ENCODE results near the gene RBM42. TPM values are rescaled to one million over a fixed set of nuclear protein-coding genes. Genes with fewer than 3 reads are reported as not detected.

RBM42 gene
- total and polyA plus RNA-seq, 2 of the 13 experiments (the other 11 are each of a cell fraction or from before 2014, with no cell fraction given) = 27.2 to 55.3 TPM

DNA sequence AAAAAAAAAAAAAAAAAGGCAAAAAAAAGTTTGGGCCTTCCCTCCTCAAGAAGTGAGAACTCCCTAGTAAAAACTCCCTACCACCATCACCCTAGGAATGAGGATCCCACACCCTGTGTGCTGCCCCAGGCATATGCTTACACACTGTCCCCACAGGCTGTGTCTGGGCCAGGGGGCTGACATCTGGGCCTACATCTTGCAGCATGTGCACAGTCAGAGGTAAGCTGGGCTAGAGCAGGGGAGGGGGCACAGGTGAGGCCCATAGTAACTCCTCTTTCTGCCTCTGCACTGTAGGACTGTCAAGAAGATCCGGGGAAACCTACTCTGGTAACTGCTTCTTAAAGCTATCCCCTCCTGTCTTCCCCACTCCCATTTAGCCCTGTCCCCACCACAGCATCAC, 15.3 kb upstream of the RBM42 start:
- FAIRE-seq (no peak), DNase-seq (ENCODE audit: low spot score) (no peak), ATAC-seq (no peak)
- peaks cover 24% of the 10 kb centered on the region for H3K4me1 ChIP-seq (ENCODE audit: insufficient read depth, low read length)
- in situ Hi-C loops (cut with HindIII; ENCODE audit: extremely low pct_ligation_motif_present, low pct_unique_long_range_greater_than_20kb) (no loop called here), intact Hi-C loops (cut with micrococcal nuclease; ENCODE audit: unreplicated experiment) (loop anchor here (10.0 kb wide), 1 partner anchor 59 kb away; no protein-coding TSS in a partner anchor)
- H3K4me2 ChIP-seq (ENCODE audit: low read depth, low read length) = peak overlapping the region; percentile 100
- H3K27me3 ChIP-seq (ENCODE audit: control insufficient read depth in 1 of 2, insufficient read depth in 2 of 2, low read length in 2 of 2) = no peaks in the 10 kb centered on the region; a peak in 1 of 5 replicates
- POLR2A ChIA-PET = interaction anchor here (1.4 kb wide), 1 partner anchor 15 kb away, joined by 4 read pairs; the partner anchor contains the start of gene RBM42
- no peak overlapping the region for H3K9ac ChIP-seq (ENCODE audit: insufficient read depth, low read depth, low read length)
- no peak overlapping the region for H3K4me3 ChIP-seq (replicated peaks in 1 of 3; ENCODE audit: insufficient read depth in 1 of 3, low read depth in 2 of 3, low read length in 3 of 3)
- 100% methylated on average over 1 of the region's 1 CpG for WGBS (ENCODE audit: low lambda C conversion rate)
- CTCF ChIA-PET (ENCODE audit: low intra/inter-chr PET ratio, low total read pairs) = no interaction called here
- H3K9me3 ChIP-seq (ENCODE audit: low read length) = no peaks in the 10 kb centered on the region
- H3K27ac ChIP-seq (ENCODE audit: extremely low read length, insufficient read depth, low read length) = no peak overlapping the region
- no peak overlapping the region for H2AFZ ChIP-seq (ENCODE audit: low read length)
- no peaks in the 10 kb centered on the region for H3K79me2 ChIP-seq (ENCODE audit: insufficient read depth, low read length)
- peaks cover 3 to 17% of the 10 kb centered on the region in 2 experiments; a peak in 3 of 5 replicates for H3K36me3 ChIP-seq (replicated peaks in 1 of 2; ENCODE audit: control insufficient read depth in 1 of 2, insufficient read depth in 2 of 2, low read length in 2 of 2)
- H4K20me1 ChIP-seq (ENCODE audit: insufficient read depth, low read length) = no peaks in the 10 kb centered on the region
- TF ChIP-seq KDM2A (CRISPR knock-in tag; IDR thresholded peaks at IDR 0.05; ENCODE audit: borderline replicate concordance, low read depth) = no peak
- TSS peak; percentile 59 for BruUV-seq (replicated peaks)

DNA sequence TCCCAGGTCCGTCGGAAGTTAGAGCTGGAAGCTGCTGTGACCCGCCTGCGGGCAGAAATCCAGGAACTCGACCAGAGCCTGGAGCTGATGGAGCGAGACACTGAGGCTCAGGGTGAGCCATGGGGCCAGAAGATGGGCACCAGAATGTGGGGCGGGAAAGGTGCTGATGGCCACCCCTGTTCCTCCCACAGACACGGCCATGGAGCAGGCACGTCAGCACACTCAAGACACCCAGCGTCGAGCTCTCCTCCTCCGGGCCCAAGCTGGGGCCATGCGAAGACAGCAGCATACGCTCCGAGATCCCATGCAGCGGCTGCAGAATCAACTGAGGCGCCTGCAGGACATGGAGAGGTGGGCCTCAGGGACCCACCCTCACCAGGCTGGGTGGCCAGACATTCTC, 13.8 kb upstream of the RBM42 start:
- H3K9me3 ChIP-seq (ENCODE audit: low read length) = no peaks in the 10 kb centered on the region
- no peak overlapping the region for H3K27ac ChIP-seq (ENCODE audit: extremely low read length, insufficient read depth, low read length)
- DNase-seq (ENCODE audit: low spot score) (no peak), ATAC-seq (no peak), FAIRE-seq (no peak)
- H3K9ac ChIP-seq (ENCODE audit: insufficient read depth, low read depth, low read length) = no peak overlapping the region
- H3K79me2 ChIP-seq (ENCODE audit: insufficient read depth, low read length) = no peaks in the 10 kb centered on the region
- ChIA-PET POLR2A (no interaction called here), CTCF (ENCODE audit: low intra/inter-chr PET ratio, low total read pairs) (no interaction called here)
- no peaks in the 10 kb centered on the region; a peak in 1 of 5 replicates for H3K27me3 ChIP-seq (ENCODE audit: control insufficient read depth in 1 of 2, insufficient read depth in 2 of 2, low read length in 2 of 2)
- H3K4me3 ChIP-seq (replicated peaks in 1 of 3; ENCODE audit: insufficient read depth in 1 of 3, low read depth in 2 of 3, low read length in 3 of 3) = no peak overlapping the region
- no peaks in the 10 kb centered on the region for H4K20me1 ChIP-seq (ENCODE audit: insufficient read depth, low read length)
- BruUV-seq (replicated peaks) = no TSS peak
- H3K4me1 ChIP-seq (ENCODE audit: insufficient read depth, low read length) = peaks cover 24% of the 10 kb centered on the region
- no peak overlapping the region for H3K4me2 ChIP-seq (ENCODE audit: low read depth, low read length)
- peaks cover 3 to 17% of the 10 kb centered on the region in 2 experiments; a peak in 3 of 5 replicates for H3K36me3 ChIP-seq (replicated peaks in 1 of 2; ENCODE audit: control insufficient read depth in 1 of 2, insufficient read depth in 2 of 2, low read length in 2 of 2)
- intact Hi-C loops (cut with micrococcal nuclease; ENCODE audit: unreplicated experiment) = loop anchor here (10.0 kb wide), 1 partner anchor 60 kb away; no protein-coding TSS in a partner anchor
- H2AFZ ChIP-seq (ENCODE audit: low read length) = no peak overlapping the region
- TF ChIP-seq ZFP1 (CRISPR knock-in tag; IDR thresholded peaks at IDR 0.05) (no peak), CCAR2 (optimal IDR thresholded peaks at IDR 0.05; ENCODE audit: low read depth, low read length) (no peak), ZFP37 (CRISPR knock-in tag; IDR thresholded peaks at IDR 0.05; ENCODE audit: borderline replicate concordance) (no peak), SIX1 (CRISPR knock-in tag; IDR thresholded peaks at IDR 0.05; ENCODE audit: borderline replicate concordance) (no peak), TOE1 (CRISPR knock-in tag; IDR thresholded peaks at IDR 0.05) (no peak), ZNF629 (CRISPR knock-in tag; conservative IDR thresholded peaks at IDR 0.05) (no peak), ZFX (CRISPR knock-in tag; IDR thresholded peaks at IDR 0.05; ENCODE audit: low read depth) (no peak), GLI4 (CRISPR knock-in tag; IDR thresholded peaks at IDR 0.05; ENCODE audit: borderline replicate concordance) (no peak), MTA1 (CRISPR knock-in tag; IDR thresholded peaks at IDR 0.05; ENCODE audit: borderline replicate concordance) (no peak)
- TF ChIP-seq, protein P1, sequence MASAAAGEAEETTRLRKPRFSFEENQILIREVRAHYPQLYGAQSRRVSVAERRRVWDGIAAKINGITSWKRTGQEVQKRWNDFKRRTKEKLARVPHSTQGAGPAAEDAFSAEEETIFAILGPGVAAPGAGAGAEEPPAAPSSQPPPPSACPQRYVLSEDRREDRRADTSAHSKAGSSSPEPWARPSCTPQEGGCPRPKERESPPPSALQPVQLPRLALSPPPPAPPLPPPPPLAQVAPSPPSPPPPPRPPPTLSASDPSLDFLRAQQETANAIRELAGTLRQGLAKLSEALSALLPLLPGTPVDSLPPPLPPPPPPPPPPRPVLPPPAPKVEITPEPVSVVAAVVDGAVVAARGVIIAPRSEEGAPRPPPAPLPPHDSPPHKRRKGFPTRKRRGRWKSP (CRISPR knock-in tag; IDR thresholded peaks at IDR 0.05) = no peak
- TF ChIP-seq, protein P2, sequence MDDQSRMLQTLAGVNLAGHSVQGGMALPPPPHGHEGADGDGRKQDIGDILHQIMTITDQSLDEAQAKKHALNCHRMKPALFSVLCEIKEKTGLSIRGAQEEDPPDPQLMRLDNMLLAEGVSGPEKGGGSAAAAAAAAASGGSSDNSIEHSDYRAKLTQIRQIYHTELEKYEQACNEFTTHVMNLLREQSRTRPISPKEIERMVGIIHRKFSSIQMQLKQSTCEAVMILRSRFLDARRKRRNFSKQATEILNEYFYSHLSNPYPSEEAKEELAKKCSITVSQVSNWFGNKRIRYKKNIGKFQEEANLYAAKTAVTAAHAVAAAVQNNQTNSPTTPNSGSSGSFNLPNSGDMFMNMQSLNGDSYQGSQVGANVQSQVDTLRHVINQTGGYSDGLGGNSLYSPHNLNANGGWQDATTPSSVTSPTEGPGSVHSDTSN (CRISPR knock-in tag; IDR thresholded peaks at IDR 0.05; ENCODE audit: borderline replicate concordance) = no peak
- TF ChIP-seq, protein P3, sequence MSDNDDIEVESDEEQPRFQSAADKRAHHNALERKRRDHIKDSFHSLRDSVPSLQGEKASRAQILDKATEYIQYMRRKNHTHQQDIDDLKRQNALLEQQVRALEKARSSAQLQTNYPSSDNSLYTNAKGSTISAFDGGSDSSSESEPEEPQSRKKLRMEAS (IDR thresholded peaks at IDR 0.05) = no peak
- WGBS (ENCODE audit: low lambda C conversion rate) = 94% methylated on average over 12 of the region's 17 CpGs
- in situ Hi-C loops (cut with HindIII; ENCODE audit: extremely low pct_ligation_motif_present, low pct_unique_long_range_greater_than_20kb) = no loop called here
